BJ (cell line): Measurements from ENCODE around the gene MYBPHL. TPM values are rescaled to one million over a fixed set of nuclear protein-coding genes. Genes with fewer than 3 reads are reported as not detected.
A peak's percentile ranks its signal among the peaks of the same experiment; 100 is the strongest.

Experiments
- CTCF ChIA-PET: fragments of 350-600 bp; formaldehyde crosslinking; extraction: SDS; loops from one replicate; lab custom pipeline; 2021; ENCODE audit warnings: antibody characterized with exemption, inconsistent platforms; lab: Yijun Ruan, JAX
- POLR2A ChIA-PET: fragments of 300-600 bp; sonication (Branson Sonifier 250); formaldehyde crosslinking; extraction: SDS; loops from one replicate; lab custom pipeline; 2021; ENCODE audit warnings: antibody characterized with exemption; lab: Charles Lee
- DNase-seq: peaks from one replicate; pipeline ENCODE4 v3.0.0-alpha.2; 2011; ENCODE audit warnings: low read depth
- H3K27me3 ChIP-seq: 2 replicates; pipeline ENCODE4 v1.6.0; 2011; ENCODE audit warnings: low read length; ENCODE audit not compliant: control insufficient read depth, insufficient read depth
- H3K36me3 ChIP-seq: 2 replicates; pipeline ENCODE4 v1.5.1; 2011; ENCODE audit warnings: low read length; ENCODE audit not compliant: control insufficient read depth, insufficient read depth
- H3K4me3 ChIP-seq: 2 replicates; pipeline ENCODE4 v1.5.1; 2011; ENCODE audit warnings: low read depth, mild to moderate bottlenecking, control low read depth, low read length
- CTCF ChIP-seq: IDR thresholded peaks from 2 replicates; pipeline ENCODE4 v1.5.1; 2011; ENCODE audit warnings: low read depth, mild to moderate bottlenecking, control low read depth, inconsistent platforms, low read length, moderate library complexity; ENCODE audit not compliant: insufficient read depth
- polyA plus RNA-seq: library from polyadenylated mRNA; depleted of rRNA; stranded (reverse); fragments of >200 nt; gene quantifications from 2 replicates; pipeline ENCODE4 v1.2.3, GENCODE V29; 2011

Gene MYBPHL
- polyA plus RNA-seq, 1 experiment, result 0.06 TPM

DNA sequence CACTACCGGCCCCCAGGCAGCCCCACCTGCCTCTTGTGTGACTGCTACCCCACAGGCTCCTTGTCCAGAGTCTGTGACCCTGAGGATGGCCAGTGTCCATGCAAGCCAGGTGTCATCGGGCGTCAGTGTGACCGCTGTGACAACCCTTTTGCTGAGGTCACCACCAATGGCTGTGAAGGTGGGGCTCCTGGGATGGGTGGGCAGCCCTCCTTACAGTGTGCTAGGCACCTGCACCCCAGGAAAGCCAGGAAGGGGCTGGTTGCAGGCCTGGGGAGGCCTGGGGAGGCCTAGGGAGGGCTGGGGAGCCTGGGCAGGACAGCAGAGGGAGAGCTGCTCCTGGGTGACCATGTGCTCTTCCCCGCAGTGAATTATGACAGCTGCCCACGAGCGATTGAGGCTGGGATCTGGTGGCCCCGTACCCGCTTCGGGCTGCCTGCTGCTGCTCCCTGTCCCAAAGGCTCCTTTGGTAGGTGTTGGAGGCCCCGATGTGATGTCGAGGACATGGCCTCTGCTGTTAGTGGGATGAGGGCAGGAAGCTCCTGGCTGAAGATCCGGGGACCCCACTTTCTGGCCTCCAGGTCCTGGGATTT, 41.0 kb downstream of the MYBPHL start:
- Histone ChIP-seq H3K4me3 (no peak overlapping the region), H3K27me3 (no peaks in the 10 kb centered on the region), H3K36me3 (no peaks in the 10 kb centered on the region; the same call in none of the 2 replicates)
- ChIA-PET CTCF (interaction anchor here (0.9 to 7.5 kb wide), 5 partner anchors 11 to 266 kb away, joined by 3 to 77 read pairs (median 20); partner anchors contain the start of gene SORT1), POLR2A (no interaction called here)
- no peak for TF ChIP-seq CTCF
- DNase-seq, result no peak

DNA sequence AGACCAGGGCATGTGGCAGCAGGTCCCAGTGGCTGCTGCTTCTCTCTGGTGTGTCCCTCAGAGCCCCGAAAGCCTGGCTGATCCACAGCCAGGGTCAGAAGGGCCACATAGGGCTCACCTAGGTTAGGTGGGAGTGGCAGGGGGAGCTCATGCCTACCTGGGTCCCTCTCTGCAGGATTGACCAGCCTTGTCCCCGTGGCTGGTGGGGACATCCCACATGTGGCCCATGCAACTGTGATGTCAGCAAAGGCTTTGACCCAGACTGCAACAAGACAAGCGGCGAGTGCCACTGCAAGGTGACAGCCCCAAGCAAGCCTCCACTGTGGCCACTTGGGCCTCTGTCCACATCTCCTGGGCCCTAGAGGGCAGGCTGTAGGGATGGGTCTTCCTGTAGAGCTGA, 41.8 kb downstream of the MYBPHL start:
- no peak for DNase-seq
- POLR2A ChIA-PET, result no interaction called here
- CTCF ChIA-PET, result interaction anchor here (0.9 to 7.5 kb wide), 9 partner anchors 8 to 267 kb away, joined by 3 to 77 read pairs (median 5); partner anchors contain the start of genes PSRC1 and SORT1
- Histone ChIP-seq H3K27me3 (no peaks in the 10 kb centered on the region), H3K36me3 (no peaks in the 10 kb centered on the region; the same call in none of the 2 replicates), H3K4me3 (no peak overlapping the region)
- TF ChIP-seq CTCF, result no peak

DNA sequence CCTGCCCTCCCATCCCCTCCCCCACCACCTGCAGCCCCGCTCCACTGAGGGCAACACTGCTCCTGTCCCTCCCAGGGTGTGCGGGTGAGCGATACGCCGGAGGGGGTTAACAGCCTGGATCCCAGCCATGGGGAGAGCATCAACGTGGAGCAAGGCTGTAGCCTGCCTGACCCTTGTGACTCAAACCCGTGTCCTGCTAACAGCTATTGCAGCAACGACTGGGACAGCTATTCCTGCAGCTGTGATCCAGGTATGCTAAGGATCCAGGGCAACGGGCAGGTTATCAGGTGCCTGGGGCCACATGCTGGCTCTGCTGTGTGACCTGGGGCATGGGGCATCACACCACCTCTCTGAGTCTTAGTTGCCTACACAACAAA, 42.4 kb downstream of the MYBPHL start:
- no peak for TF ChIP-seq CTCF
- Histone ChIP-seq H3K36me3 (no peaks in the 10 kb centered on the region; the same call in none of the 2 replicates), H3K4me3 (no peak overlapping the region), H3K27me3 (no peaks in the 10 kb centered on the region)
- POLR2A ChIA-PET, result no interaction called here
- DNase-seq, result no peak
- CTCF ChIA-PET, result interaction anchor here (0.6 to 7.5 kb wide), 28 partner anchors 9 to 271 kb away, joined by 3 to 77 read pairs (median 5); partner anchors contain the start of genes AMIGO1, CELSR2, CYB561D1 and MYBPHL

DNA sequence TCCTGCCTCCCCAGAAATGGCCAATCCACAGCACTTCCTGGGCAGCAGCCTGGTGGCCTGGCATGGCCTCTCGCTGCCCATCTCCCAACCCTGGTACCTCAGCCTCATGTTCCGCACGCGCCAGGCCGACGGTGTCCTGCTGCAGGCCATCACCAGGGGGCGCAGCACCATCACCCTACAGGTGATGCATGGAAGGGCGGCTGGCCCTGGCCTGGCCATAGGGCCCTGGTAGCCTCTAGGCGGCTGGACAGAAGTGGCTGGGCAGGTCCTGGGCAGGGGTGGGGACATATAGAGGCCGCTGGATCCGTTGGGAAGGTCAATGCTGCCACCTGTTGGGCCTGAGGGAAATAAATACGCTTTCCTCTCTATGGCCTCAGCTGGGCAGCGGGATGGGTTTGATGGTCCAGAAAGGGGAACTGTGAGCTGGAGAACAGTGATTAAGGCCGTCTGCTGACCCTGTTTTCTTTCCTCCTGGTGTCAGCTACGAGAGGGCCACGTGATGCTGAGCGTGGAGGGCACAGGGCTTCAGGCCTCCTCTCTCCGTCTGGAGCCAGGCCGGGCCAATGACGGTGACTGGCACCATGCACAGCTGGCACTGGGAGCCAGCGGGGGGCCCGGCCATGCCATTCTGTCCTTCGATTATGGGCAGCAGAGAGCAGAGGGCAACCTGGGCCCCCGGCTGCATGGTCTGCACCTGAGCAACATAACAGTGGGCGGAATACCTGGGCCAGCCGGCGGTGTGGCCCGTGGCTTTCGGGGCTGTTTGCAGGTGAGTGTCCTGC, 43.0 kb downstream of the MYBPHL start:
- POLR2A ChIA-PET, result no interaction called here
- no peaks in the 10 kb centered on the region for H3K27me3 ChIP-seq
- CTCF ChIA-PET, result interaction anchor here (0.6 to 7.5 kb wide), 32 partner anchors 8 to 271 kb away, joined by 3 to 77 read pairs (median 5); partner anchors contain the start of genes AMIGO1, CELSR2, CYB561D1 and MYBPHL
- DNase-seq, result no peak
- H3K36me3 ChIP-seq, result no peaks in the 10 kb centered on the region; the same call in none of the 2 replicates
- H3K4me3 ChIP-seq, result no peak overlapping the region
- TF ChIP-seq CTCF, result peak; percentile 99

DNA sequence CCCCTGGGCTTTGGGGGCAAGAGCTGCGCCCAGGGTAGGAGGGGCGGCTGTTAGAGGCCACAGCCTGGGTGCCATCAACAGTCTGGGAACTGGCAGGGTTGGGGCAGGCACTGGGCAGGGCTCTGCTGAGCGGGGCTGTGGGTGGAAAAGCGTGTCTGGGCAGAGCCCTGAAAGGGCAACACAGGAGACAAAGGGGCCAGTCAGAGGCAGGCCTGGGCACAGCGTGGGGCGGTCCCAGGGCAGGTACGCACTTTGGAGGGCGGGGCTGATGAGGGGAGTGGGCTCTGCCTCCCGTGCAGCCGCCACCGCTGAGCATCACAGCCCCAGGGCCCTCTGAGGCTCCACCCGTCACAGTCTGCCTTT, 43.6 kb downstream of the MYBPHL start:
- no peak for TF ChIP-seq CTCF
- CTCF ChIA-PET, result interaction anchor here (0.7 to 7.5 kb wide), 18 partner anchors 9 to 269 kb away, joined by 3 to 77 read pairs (median 5); partner anchors contain the start of genes AMIGO1, CELSR2, MYBPHL and PSRC1
- Histone ChIP-seq H3K36me3 (no peaks in the 10 kb centered on the region; the same call in none of the 2 replicates), H3K27me3 (no peaks in the 10 kb centered on the region), H3K4me3 (no peak overlapping the region)
- DNase-seq, result no peak
- POLR2A ChIA-PET, result no interaction called here
